IPS DF 6.9 (cell line): ENCODE data around the gene NXPH1.
A peak's percentile ranks its signal among the peaks of the same experiment; 100 is the strongest.

Experiments used
- DNase-seq: peaks from one replicate; pipeline ENCODE4 v3.0.0-alpha.2; 2013; ENCODE audit warnings: low read depth, low spot score
- H3K27ac ChIP-seq: one replicate; pipeline ENCODE4 v1.5.1; 2013; ENCODE audit warnings: low read length, control low read depth
- H3K27me3 ChIP-seq: 2 replicates; pipeline ENCODE4 v1.6.1; 2013; ENCODE audit warnings: mild to moderate bottlenecking, low read length; ENCODE audit not compliant: control insufficient read depth, insufficient read depth
- H3K36me3 ChIP-seq: 2 replicates; pipeline ENCODE4 v1.6.1; 2013; ENCODE audit warnings: low read length; ENCODE audit not compliant: control insufficient read depth, insufficient read depth
- H3K4me1 ChIP-seq: 2 replicates; pipeline ENCODE4 v1.6.1; 2013; ENCODE audit warnings: low read length; ENCODE audit not compliant: control insufficient read depth, insufficient read depth
- H3K4me3 ChIP-seq: 2 replicates; pipeline ENCODE4 v1.5.1; 2013; ENCODE audit warnings: mild to moderate bottlenecking, low read length
- H3K9me3 ChIP-seq: 2 replicates; pipeline ENCODE4 v1.6.1; 2013; ENCODE audit warnings: low read length, inconsistent platforms; ENCODE audit not compliant: control insufficient read depth, insufficient read depth
- WGBS: extraction: QIAGEN DNeasy Blood & Tissue Kit; methylation state at CpG from one replicate; pipeline ENCODE4 v1.1.7; 2013; ENCODE audit warnings: mixed read lengths, missing lambda C conversion rate; ENCODE audit not compliant: insufficient read length, insufficient coverage; 5-methylcytosine and 5-hydroxymethylcytosine counted together

The NXPH1 gene

GRCh38 chr7:8590791-8591190 is 157.4 kb downstream of the NXPH1 start:
- Histone ChIP-seq H3K27me3 (no peaks in the 10 kb centered on the region), H3K4me1 (no peaks in the 10 kb centered on the region; the same call in 1 of the 2 replicates), H3K27ac (no peak overlapping the region), H3K9me3 (no peaks in the 10 kb centered on the region), H3K4me3 (no peak overlapping the region), H3K36me3 (no peaks in the 10 kb centered on the region)
- WGBS, result no CpG with 5 or more reads among the region's 3 CpGs
- no peak for DNase-seq

DNA sequence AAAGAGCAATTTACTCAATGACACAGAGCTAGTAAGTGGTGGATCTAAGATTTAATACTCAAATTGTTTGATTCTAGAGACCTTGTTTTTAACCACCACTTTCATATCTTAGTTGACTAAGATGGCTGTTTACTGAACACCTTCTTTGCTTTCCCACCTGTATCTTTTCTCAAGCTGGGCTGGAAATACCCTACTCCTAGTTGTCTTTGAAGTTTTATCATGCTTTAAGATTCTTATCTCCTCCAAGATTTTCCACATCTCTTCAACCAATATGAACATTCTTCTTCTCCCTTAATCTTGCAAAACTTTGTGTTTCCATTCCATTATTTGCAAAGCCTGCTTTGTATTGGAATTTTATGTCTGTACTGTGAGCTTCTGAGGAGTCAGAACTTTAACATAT is 157.9 kb downstream of the NXPH1 start:
- Histone ChIP-seq H3K4me3 (no peak overlapping the region), H3K27me3 (no peaks in the 10 kb centered on the region), H3K4me1 (no peaks in the 10 kb centered on the region; the same call in 1 of the 2 replicates), H3K27ac (no peak overlapping the region), H3K36me3 (no peaks in the 10 kb centered on the region), H3K9me3 (no peaks in the 10 kb centered on the region)
- no peak for DNase-seq

DNA sequence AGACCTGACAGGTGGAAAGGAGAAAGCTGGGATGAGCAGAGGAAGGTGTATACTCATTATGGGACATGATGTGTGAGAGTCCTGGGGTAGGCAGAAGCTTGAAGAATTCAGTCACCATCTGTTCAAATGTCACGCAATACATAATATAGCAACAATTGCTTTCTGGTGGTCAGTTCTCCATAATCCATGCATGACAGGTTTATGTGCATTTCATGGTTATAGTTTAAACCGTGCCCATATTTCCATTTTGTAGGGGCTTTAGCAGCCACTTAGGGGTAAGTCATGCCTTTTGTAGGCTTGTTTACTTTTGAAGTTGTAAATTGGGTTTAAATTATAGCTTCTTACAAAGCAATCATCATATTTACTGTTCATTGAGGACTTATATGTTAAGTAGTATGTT is 158.8 kb downstream of the NXPH1 start:
- no CpG with 5 or more reads among the region's 2 CpGs for WGBS
- no peaks in the 10 kb centered on the region for H3K36me3 ChIP-seq
- no peaks in the 10 kb centered on the region for H3K27me3 ChIP-seq
- H3K4me1 ChIP-seq, result no peaks in the 10 kb centered on the region; the same call in 1 of the 2 replicates
- H3K9me3 ChIP-seq, result no peaks in the 10 kb centered on the region
- no peak overlapping the region for H3K4me3 ChIP-seq
- H3K27ac ChIP-seq, result no peak overlapping the region
- no peak for DNase-seq

DNA sequence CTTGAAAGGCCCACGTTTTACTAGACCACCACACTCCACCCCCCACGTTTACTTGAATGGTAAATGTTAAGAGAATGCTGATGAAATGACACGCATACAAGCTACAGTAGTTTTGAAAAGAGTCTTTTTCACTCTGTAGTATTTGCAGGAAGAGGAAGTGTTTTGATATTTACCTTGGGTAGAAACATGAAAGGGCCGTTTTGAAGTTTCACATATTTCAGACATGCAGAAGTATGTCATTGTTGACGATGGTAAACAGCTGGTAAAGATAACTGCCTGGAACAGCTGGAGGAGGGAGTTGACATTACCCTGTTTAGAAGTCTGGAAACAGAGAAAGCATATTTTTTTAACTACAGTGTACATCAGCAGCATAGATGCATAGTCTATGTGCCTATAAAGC is 160.7 kb downstream of the NXPH1 start:
- WGBS, result no CpG with 5 or more reads among the region's 5 CpGs
- DNase-seq, result no peak
- Histone ChIP-seq H3K4me1 (no peaks in the 10 kb centered on the region; the same call in 1 of the 2 replicates), H3K4me3 (no peak overlapping the region), H3K27ac (no peak overlapping the region), H3K27me3 (no peaks in the 10 kb centered on the region), H3K9me3 (no peaks in the 10 kb centered on the region), H3K36me3 (no peaks in the 10 kb centered on the region)

GRCh38 chr7:8597565-8597964 is 164.2 kb downstream of the NXPH1 start:
- Histone ChIP-seq H3K27me3 (no peaks in the 10 kb centered on the region), H3K36me3 (no peaks in the 10 kb centered on the region), H3K9me3 (no peaks in the 10 kb centered on the region), H3K4me3 (no peak overlapping the region), H3K4me1 (no peaks in the 10 kb centered on the region; the same call in 1 of the 2 replicates), H3K27ac (no peak overlapping the region)
- no peak for DNase-seq
- WGBS, result no CpG with 5 or more reads among the region's 3 CpGs

DNA sequence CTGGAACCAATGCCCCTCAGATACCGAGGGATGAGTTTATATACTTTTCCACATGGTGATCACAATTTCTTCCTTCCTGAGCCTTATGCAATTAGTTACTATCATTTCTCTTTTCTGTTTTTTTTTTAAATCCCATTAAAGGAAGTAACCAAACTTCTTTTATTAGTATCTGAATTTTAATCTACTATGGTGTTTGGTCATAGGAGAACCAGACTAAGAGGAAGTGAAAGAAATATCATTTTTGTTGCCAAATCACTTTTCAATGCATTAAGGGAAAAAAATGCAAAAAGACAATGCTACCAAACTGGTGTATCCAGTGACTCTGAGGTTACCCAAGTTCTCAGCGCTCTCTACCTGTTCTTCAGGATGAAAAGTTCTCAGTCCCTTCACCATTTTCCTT is 167.7 kb downstream of the NXPH1 start:
- DNase-seq, result no peak
- H3K4me1 ChIP-seq, result no peaks in the 10 kb centered on the region
- WGBS, result no CpG with 5 or more reads among the region's 2 CpGs
- no peaks in the 10 kb centered on the region for H3K36me3 ChIP-seq
- no peaks in the 10 kb centered on the region for H3K27me3 ChIP-seq
- no peak overlapping the region for H3K4me3 ChIP-seq
- no peaks in the 10 kb centered on the region for H3K9me3 ChIP-seq
- no peak overlapping the region for H3K27ac ChIP-seq

- Histone ChIP-seq H3K4me3 (no peak overlapping the region), H3K4me1 (no peaks in the 10 kb centered on the region), H3K27ac (no peak overlapping the region), H3K27me3 (no peaks in the 10 kb centered on the region), H3K9me3 (no peaks in the 10 kb centered on the region), H3K36me3 (no peaks in the 10 kb centered on the region)
- whole genome bisulfite sequencing, result no CpG with 5 or more reads among the region's 1 CpG
- DNase-seq, result no peak
These were observed 171.8 kb downstream of the NXPH1 start for GRCh38 chr7:8605221-8605620.

DNA sequence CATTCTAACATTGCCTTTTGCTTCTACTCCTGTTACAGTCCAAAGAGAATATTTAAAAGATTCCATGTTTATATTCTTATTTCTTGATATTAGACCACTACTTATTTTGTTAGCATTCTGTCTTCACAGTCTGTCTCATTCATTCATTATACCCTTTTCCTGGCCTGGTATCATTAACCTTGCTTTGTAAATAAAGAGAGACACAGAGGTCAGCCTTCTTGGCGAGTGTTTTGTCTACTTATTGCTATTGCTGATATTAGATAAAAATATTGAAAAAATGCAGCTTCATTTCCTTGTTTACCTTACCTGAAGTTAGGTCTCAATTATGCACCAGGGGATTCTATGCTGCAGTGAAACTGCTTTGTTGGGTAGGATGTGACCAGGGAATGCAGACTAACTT is 179.2 kb downstream of the NXPH1 start:
- no peak for DNase-seq
- Histone ChIP-seq H3K36me3 (no peaks in the 10 kb centered on the region), H3K9me3 (no peaks in the 10 kb centered on the region), H3K27ac (no peak overlapping the region), H3K4me1 (no peaks in the 10 kb centered on the region), H3K27me3 (no peaks in the 10 kb centered on the region), H3K4me3 (no peak overlapping the region)
- WGBS, result no CpG with 5 or more reads among the region's 1 CpG

DNA sequence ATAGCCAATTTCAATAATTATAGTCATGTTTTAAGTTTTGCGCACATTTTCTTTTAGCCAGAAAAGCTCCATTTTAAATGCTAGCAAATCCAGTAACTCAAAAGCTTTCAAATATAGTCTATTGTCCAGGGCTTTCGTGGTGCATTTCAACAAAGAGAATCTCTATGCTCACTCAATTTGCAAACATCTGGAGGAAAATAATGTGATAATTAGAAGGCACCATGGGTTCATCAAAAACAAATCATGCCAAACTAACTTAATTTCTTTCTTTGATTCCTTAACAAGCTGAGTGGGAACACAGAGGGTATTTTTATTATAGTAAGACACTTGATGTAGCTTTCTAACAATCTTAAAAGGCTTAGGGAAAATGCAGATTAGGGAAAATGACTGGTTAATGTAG is 179.8 kb downstream of the NXPH1 start:
- Histone ChIP-seq H3K9me3 (no peaks in the 10 kb centered on the region), H3K4me1 (no peaks in the 10 kb centered on the region), H3K4me3 (no peak overlapping the region), H3K36me3 (no peaks in the 10 kb centered on the region), H3K27me3 (no peaks in the 10 kb centered on the region), H3K27ac (no peak overlapping the region)
- WGBS, result no CpG with 5 or more reads among the region's 2 CpGs
- no peak for DNase-seq

DNA sequence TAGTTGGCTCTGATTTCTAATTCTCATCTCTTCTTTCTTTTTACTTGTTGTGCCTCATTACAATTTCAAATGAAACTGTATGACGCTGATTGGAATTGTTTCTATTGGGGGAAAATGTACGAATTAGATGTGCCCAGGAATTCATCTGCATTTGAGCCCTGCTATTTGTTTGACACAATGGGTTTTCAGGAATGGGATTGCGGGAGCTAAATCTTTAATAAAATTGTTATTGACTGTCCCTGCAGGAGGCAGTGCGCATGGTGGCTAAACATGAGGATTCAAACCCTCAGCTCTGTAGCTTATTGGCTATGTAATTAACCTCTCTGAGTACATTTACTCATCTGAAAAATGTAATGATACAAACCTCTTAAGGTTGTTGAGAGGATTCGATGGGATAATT is 181.6 kb downstream of the NXPH1 start:
- Histone ChIP-seq H3K27me3 (no peaks in the 10 kb centered on the region), H3K9me3 (no peaks in the 10 kb centered on the region), H3K27ac (no peak overlapping the region), H3K4me3 (no peak overlapping the region), H3K36me3 (no peaks in the 10 kb centered on the region), H3K4me1 (peaks cover 3% of the 10 kb centered on the region; the same call in 1 of the 2 replicates)
- no CpG with 5 or more reads among the region's 5 CpGs for WGBS
- DNase-seq, result no peak

DNA sequence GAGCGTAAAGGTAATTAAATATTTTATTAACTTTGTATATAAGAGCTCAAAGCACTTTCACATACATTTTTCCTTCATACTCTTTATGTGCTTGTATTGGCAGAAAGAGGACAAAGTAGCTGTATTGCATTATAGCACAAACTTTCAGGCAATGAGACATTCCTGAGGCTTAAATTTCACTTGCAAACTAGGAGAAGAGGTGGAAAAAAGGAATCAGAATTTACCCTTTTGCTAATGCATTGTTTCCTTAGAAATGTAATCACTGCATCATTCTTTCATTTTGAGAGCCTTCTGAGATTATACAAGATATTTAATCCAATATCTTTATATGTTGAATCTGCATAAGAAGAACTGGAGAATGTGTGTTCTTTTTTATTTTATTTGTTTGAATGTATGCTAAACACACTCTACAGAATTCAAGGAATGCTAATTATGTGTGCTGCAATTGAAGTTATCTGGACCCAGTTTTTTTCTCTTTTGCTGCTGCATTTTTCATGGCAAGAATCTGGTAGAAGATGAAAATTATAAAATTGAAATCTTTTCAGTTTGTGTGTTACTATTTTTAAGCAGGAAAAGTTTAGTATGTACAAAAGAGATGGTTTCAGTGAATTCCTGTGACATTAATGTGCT is 185.1 kb downstream of the NXPH1 start:
- WGBS, result no CpG with 5 or more reads among the region's 1 CpG
- Histone ChIP-seq H3K27ac (peak overlapping the region; percentile 69), H3K36me3 (no peaks in the 10 kb centered on the region)

More for the DNA sequence above, 185.1 kb downstream of the NXPH1 start:
- peaks cover 3% of the 10 kb centered on the region; the same call in 1 of the 2 replicates for H3K4me1 ChIP-seq
- H3K4me3 ChIP-seq, result no peak overlapping the region
- DNase-seq, result no peak
- no peaks in the 10 kb centered on the region for H3K9me3 ChIP-seq
- no peaks in the 10 kb centered on the region for H3K27me3 ChIP-seq
